NB4 (cell line): Measurements from ENCODE around the gene BPIFB2.

Experiments used
- POLR2A ChIP-seq: IDR thresholded peaks from 2 replicates; pipeline ENCODE4 v1.6.1; 2011; ENCODE audit warnings: mild to moderate bottlenecking; ENCODE audit not compliant: insufficient read length; ENCODE audit errors: extremely low read depth
- TF ChIP-seq, protein P1 (sequence below): IDR thresholded peaks from one replicate; pipeline ENCODE4 v1.5.1; 2012; ENCODE audit warnings: low read depth, low read length

DNA sequence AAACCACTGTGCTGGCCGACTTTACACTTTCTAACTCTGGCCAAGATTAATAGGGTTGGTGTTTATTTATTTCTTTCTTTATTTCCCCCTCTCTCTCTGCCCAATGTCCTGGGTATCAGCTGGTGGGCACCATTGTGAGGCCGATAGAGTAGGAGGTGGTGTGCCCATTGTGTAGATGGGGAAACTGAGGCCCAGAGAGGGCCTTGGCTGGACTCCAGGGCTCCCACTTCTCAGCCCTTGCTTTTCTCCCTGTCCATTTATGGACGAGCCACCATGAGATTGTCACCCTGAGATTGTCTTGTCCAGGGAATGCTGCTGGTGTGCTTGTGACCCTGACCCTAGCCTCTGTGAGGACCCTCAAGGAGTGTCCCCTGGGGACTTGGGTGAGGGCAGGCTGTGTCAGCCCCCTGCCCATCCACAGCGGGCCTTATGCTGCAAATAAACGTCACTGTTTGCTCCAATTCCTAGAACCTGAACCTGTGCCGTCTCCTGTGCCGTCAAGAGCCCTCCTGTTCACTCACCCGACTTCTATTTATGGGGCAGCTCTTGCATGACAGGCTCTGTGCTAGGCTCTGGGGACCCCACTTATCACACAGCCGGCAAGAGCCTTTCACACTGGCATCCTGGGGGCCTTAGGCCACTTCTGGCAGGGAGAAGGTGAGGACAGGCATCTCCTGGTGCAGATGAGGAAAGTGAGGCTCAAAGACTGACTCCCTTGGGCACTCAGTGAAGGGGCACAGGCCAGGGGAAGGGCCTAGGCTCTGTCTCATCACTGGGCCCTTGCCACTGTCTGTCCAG lies 28.1 kb upstream of the BPIFB2 start:
- TF ChIP-seq, protein P1, sequence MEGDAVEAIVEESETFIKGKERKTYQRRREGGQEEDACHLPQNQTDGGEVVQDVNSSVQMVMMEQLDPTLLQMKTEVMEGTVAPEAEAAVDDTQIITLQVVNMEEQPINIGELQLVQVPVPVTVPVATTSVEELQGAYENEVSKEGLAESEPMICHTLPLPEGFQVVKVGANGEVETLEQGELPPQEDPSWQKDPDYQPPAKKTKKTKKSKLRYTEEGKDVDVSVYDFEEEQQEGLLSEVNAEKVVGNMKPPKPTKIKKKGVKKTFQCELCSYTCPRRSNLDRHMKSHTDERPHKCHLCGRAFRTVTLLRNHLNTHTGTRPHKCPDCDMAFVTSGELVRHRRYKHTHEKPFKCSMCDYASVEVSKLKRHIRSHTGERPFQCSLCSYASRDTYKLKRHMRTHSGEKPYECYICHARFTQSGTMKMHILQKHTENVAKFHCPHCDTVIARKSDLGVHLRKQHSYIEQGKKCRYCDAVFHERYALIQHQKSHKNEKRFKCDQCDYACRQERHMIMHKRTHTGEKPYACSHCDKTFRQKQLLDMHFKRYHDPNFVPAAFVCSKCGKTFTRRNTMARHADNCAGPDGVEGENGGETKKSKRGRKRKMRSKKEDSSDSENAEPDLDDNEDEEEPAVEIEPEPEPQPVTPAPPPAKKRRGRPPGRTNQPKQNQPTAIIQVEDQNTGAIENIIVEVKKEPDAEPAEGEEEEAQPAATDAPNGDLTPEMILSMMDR, result no peak
- no peak for TF ChIP-seq POLR2A
